Upper lobe of left lung (tissue), 6 donors: ENCODE measurements around the gene DTX1. TPM values are rescaled to one million over a fixed set of nuclear protein-coding genes. Genes with fewer than 3 reads are reported as not detected.
"Not testable (repeated sequence)": the region's sequence is repeated elsewhere in the genome, so short reads cannot be mapped to it uniquely, and the experiment has no call there.

Experiments
- ATAC-seq, 2 donors: fragments of 200-7000 bp; cut with Tn5 transposase; one replicate each; pipeline ENCODE4 v1.9.1; 2022; ENCODE audit warnings: mild to moderate bottlenecking in 2 of 2, moderate library complexity in 2 of 2; ENCODE audit not compliant: low FRiP score in 2 of 2
- DNase-seq, 2 donors: peaks; one replicate each; pipeline ENCODE4 v3.0.0-alpha.2; 2019 to 2020
- H3K27ac ChIP-seq, 4 donors: fragments of 200-600 bp; sonication (generic); one replicate each; pipeline ENCODE4 v1.5.1; 2016 to 2019
- H3K27me3 ChIP-seq, 4 donors: fragments of 200-600 bp; sonication (generic); one replicate each; pipeline ENCODE4 v1.5.1; 2017 to 2019
- H3K36me3 ChIP-seq, 4 donors: fragments of 200-600 bp; sonication (generic); one replicate each; pipeline ENCODE4 v1.5.1; 2016 to 2019
- H3K4me1 ChIP-seq, 4 donors: fragments of 200-600 bp; sonication (generic); one replicate each; pipeline ENCODE4 v1.5.1; 2018 to 2019
- H3K4me3 ChIP-seq, 4 donors: fragments of 200-600 bp; sonication (generic); one replicate each; pipeline ENCODE4 v1.5.1; 2017 to 2019; ENCODE audit warnings: mild to moderate bottlenecking in 2 of 4, moderate library complexity in 1 of 4
- H3K9me3 ChIP-seq, 4 donors: fragments of 200-600 bp; sonication (generic); one replicate each; pipeline ENCODE4 v1.5.1; 2018 to 2019
- CTCF ChIP-seq, 6 experiments: fragments of 450-650 bp in 4 of 6; fragments of 200-600 bp in 2 of 6; sonication (generic) in 2 of 6; IDR thresholded peaks; one replicate each; pipeline ENCODE4 v1.5.1; 2016 to 2019; ENCODE audit warnings: antibody characterized with exemption in 6 of 6
- EP300 ChIP-seq, 4 donors: sonication (generic); formaldehyde crosslinking; IDR thresholded peaks; one replicate each; pipeline ENCODE4 v1.5.1; 2017; ENCODE audit warnings: antibody characterized with exemption in 4 of 4, control low read depth in 2 of 4
- POLR2A ChIP-seq, 4 donors: fragments of 450-650 bp; IDR thresholded peaks; one replicate each; pipeline ENCODE4 v1.5.1; 2016 to 2017; ENCODE audit warnings: antibody characterized with exemption in 4 of 4, mild to moderate bottlenecking in 2 of 4
- POLR2AphosphoS5 ChIP-seq, 2 donors: sonication (generic); formaldehyde crosslinking; IDR thresholded peaks; one replicate each; pipeline ENCODE4 v1.5.1; 2017; ENCODE audit warnings: antibody characterized with exemption in 2 of 2
- WGBS, 2 donors: methylation state at CpG; one replicate each; pipeline ENCODE4 v1.1.5; 2017 to 2018; 5-methylcytosine and 5-hydroxymethylcytosine counted together
- total RNA-seq, 6 donors: library from RNA; depleted of rRNA in 4 of 6; stranded (reverse); fragments of >200 nt in 4 of 6; gene quantifications; one replicate each; pipeline versions ENCODE4 v1.1.0 to v1.2.1, GENCODE V29; 2016 to 2021
- donor health status: DM: no; HTN: no; CAD: no; lungs with moderate emphysema.
- donor health status: DM: no; HTN: yes; CAD: no; lungs with severe emphysema.

DTX1 gene
- total RNA-seq, 6 donors from 2014 or later, result under 0.01 to 7.0 (median 3.6) TPM

GRCh38 chr12:113136990-113137511 is 80.5 kb downstream of the DTX1 start:
- Histone ChIP-seq H3K9me3 (no peaks in the 10 kb centered on the region), H3K27ac (no peak overlapping the region), H3K4me3 (no peak overlapping the region), H3K36me3 (no peaks in the 10 kb centered on the region), H3K4me1 (peaks cover 0 to 14% (median 11%) of the 10 kb centered on the region in 4 donors), H3K27me3 (peaks cover 0 to 10% (median 0%) of the 10 kb centered on the region in 4 donors)
- no peak for ATAC-seq
- no peak for DNase-seq
- no peak for TF ChIP-seq POLR2A (IDR thresholded peaks at IDR 0.05)
- no peak for TF ChIP-seq POLR2AphosphoS5 (IDR thresholded peaks at IDR 0.05)
- no peak for TF ChIP-seq EP300 (IDR thresholded peaks at IDR 0.05)
- TF ChIP-seq CTCF (IDR thresholded peaks at IDR 0.05), result no peak
- WGBS, 2 donors, result 69 to 75% methylated on average over 6 of the region's 6 CpGs

GRCh38 chr12:113137861-113138783 is 81.6 kb downstream of the DTX1 start:
- no peaks in the 10 kb centered on the region for H3K9me3 ChIP-seq
- peaks cover 0 to 10% (median 0%) of the 10 kb centered on the region in 4 donors for H3K27me3 ChIP-seq
- ATAC-seq (no peak), DNase-seq (no peak)
- H3K4me3 ChIP-seq, result no peak overlapping the region
- no peaks in the 10 kb centered on the region for H3K36me3 ChIP-seq
- peaks cover 0 to 14% (median 11%) of the 10 kb centered on the region in 4 donors for H3K4me1 ChIP-seq
- 80 to 89% methylated on average over 11 to 12 of the region's 12 CpGs for WGBS, 2 donors
- no peak for TF ChIP-seq POLR2AphosphoS5 (IDR thresholded peaks at IDR 0.05)
- no peak for TF ChIP-seq POLR2A (IDR thresholded peaks at IDR 0.05)
- no peak for TF ChIP-seq EP300 (IDR thresholded peaks at IDR 0.05)
- no peak for TF ChIP-seq CTCF (IDR thresholded peaks at IDR 0.05)
- no peak overlapping the region for H3K27ac ChIP-seq

DNA sequence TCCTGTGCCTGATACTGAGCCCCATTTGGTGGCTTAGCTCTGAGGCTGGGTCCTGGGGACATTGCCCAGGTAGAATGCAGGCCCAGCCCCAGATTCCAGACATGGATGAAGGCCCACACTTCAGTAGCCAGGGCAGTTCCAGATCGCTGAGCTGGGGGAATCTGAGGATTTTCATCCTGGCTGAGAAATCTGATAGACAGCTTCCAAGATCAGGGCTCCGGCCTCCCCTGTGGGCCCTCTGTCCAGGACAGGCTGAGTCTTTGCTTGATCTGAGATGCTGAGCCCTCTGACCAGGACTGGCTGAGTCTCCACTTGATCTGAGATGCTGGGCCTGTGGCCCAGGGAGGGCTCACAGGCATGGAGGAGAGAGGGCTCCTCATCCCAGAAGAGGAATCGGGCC is 82.3 kb downstream of the DTX1 start:
- peaks cover 0 to 14% (median 11%) of the 10 kb centered on the region in 4 donors for H3K4me1 ChIP-seq
- H3K27me3 ChIP-seq, result peaks cover 0 to 10% (median 0%) of the 10 kb centered on the region in 4 donors
- no peak for DNase-seq
- no peaks in the 10 kb centered on the region for H3K36me3 ChIP-seq
- H3K4me3 ChIP-seq, result no peak overlapping the region
- ATAC-seq, result no peak
- 87 to 100% methylated on average over 2 to 3 of the region's 3 CpGs for WGBS, 2 donors
- no peak overlapping the region for H3K27ac ChIP-seq
- TF ChIP-seq POLR2AphosphoS5 (IDR thresholded peaks at IDR 0.05), result no peak
- no peaks in the 10 kb centered on the region for H3K9me3 ChIP-seq

GRCh38 chr12:113140706-113141105 is 84.2 kb downstream of the DTX1 start:
- no peak overlapping the region for H3K27ac ChIP-seq
- DNase-seq (no peak), ATAC-seq (no peak)
- peaks cover 0 to 7% (median 6%) of the 10 kb centered on the region in 4 donors for H3K4me1 ChIP-seq
- peaks cover 0 to 3% (median 0%) of the 10 kb centered on the region in 4 donors for H3K27me3 ChIP-seq
- 76 to 83% methylated on average over 7 of the region's 7 CpGs for WGBS, 2 donors
- H3K9me3 ChIP-seq, result no peaks in the 10 kb centered on the region
- no peak overlapping the region for H3K4me3 ChIP-seq
- TF ChIP-seq POLR2A (IDR thresholded peaks at IDR 0.05) (no peak), CTCF (IDR thresholded peaks at IDR 0.05) (no peak), POLR2AphosphoS5 (IDR thresholded peaks at IDR 0.05) (no peak), EP300 (IDR thresholded peaks at IDR 0.05) (no peak)
- no peaks in the 10 kb centered on the region for H3K36me3 ChIP-seq

DNA sequence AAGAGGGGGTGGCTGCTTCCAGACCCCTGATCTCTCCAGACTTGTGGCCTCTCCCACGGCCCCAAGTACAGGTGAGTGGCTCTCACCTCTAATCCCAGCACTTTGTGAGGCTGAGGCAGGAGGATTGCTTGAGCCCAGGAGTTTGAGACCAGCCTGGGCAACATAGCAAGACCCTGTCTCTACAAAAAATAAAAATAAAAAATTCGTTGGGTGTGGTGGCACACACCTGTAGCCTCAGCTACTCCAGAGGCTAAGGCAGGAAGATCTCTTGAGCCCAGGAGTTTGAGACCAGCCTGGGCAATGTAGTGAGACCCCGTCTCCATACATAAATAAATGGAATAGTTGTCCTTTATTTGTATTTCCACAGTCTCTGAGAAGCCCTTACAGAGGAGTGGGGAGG is 85.2 kb downstream of the DTX1 start:
- H3K9me3 ChIP-seq, DNase-seq, H3K4me1 ChIP-seq, H3K4me3 ChIP-seq, ATAC-seq, H3K27me3 ChIP-seq, H3K36me3 ChIP-seq: not testable (repeated sequence)
- H3K27ac ChIP-seq, result peak overlapping the region in 2 of 4 donors; percentile 55 to 77
- 65 to 78% methylated on average over 3 of the region's 3 CpGs for WGBS, 2 donors
